NCI-H345 treated with DMSO at 0.1 percent for 48 hours (cell line): ENCODE data around the gene CADPS.

Experiments
- DNase-seq: peaks from one replicate; lab custom pipeline; 2025; ENCODE audit not compliant: unreplicated experiment; lab: John Stamatoyannopoulos, UW

Gene CADPS

GRCh38 chr3:62378921-62379320, 496.3 kb downstream of the CADPS start:
- no peak for DNase-seq

- no peak for DNase-seq
Measured at GRCh38 chr3:62378311-62378789, 496.9 kb downstream of the CADPS start.

- DNase-seq: no peak
Measured at GRCh38 chr3:62376906-62377877, 498.0 kb downstream of the CADPS start.

GRCh38 chr3:62376454-62376720, 498.8 kb downstream of the CADPS start:
- no peak for DNase-seq

GRCh38 chr3:62375655-62376453, 499.4 kb downstream of the CADPS start:
- no peak for DNase-seq

GRCh38 chr3:62374341-62375218, 500.6 kb downstream of the CADPS start:
- no peak for DNase-seq

GRCh38 chr3:62373714-62374333, 501.4 kb downstream of the CADPS start:
- no peak for DNase-seq

GRCh38 chr3:62373215-62373614, 502.0 kb downstream of the CADPS start, which contains the start of gene FEZF2:
Gene FEZF2 (minus strand): TSS chr3:62373550. CDS start chr3:62372868, 682 bp downstream.
- DNase-seq: no peak

- DNase-seq: no peak
Measured at GRCh38 chr3:62372621-62373041, 502.6 kb downstream of the CADPS start.

GRCh38 chr3:62371720-62372591, 503.3 kb downstream of the CADPS start:
- DNase-seq: no peak

GRCh38 chr3:62370858-62371719, 504.1 kb downstream of the CADPS start:
- DNase-seq: no peak

- no peak for DNase-seq
Measured at GRCh38 chr3:62370112-62370857, 504.9 kb downstream of the CADPS start.

- DNase-seq: no peak
Measured at GRCh38 chr3:62369476-62369743, 505.8 kb downstream of the CADPS start.

GRCh38 chr3:62368705-62369475, 506.3 kb downstream of the CADPS start:
- no peak for DNase-seq

- no peak for DNase-seq
Measured at GRCh38 chr3:62368290-62368704, 506.9 kb downstream of the CADPS start.

GRCh38 chr3:62367763-62368195, 507.4 kb downstream of the CADPS start:
- no peak for DNase-seq

- no peak for DNase-seq
Measured at GRCh38 chr3:62366126-62366484, 509.1 kb downstream of the CADPS start.
